AG04449 (cell line): ENCODE results near the gene ADGRV1.

Source experiments
- CTCF ChIA-PET: fragments of 350-600 bp; formaldehyde crosslinking; extraction: SDS; loops from one replicate; lab custom pipeline; 2021; ENCODE audit warnings: antibody characterized with exemption; lab: Yijun Ruan, JAX
- POLR2A ChIA-PET: fragments of 400-600, 350-600 bp; formaldehyde crosslinking; extraction: SDS; loops from one replicate; lab custom pipeline; 2020; ENCODE audit warnings: antibody characterized with exemption, inconsistent platforms; lab: Yijun Ruan, JAX
- DNase-seq: peaks from one replicate; pipeline ENCODE4 v3.0.0-alpha.2; 2010; ENCODE audit warnings: low read depth, low spot score
- H3K4me3 ChIP-seq: 2 replicates; pipeline ENCODE4 v1.5.1; 2011; ENCODE audit warnings: low read depth, mild to moderate bottlenecking, control low read depth, low read length
- TF ChIP-seq, protein P1 (sequence below): IDR thresholded peaks from one replicate; pipeline ENCODE4 v1.5.1; 2011; ENCODE audit warnings: mild to moderate bottlenecking, moderate library complexity, low read length, control low read depth, inconsistent platforms; ENCODE audit not compliant: insufficient read depth; ENCODE audit errors: missing control alignments

ADGRV1 gene

DNA sequence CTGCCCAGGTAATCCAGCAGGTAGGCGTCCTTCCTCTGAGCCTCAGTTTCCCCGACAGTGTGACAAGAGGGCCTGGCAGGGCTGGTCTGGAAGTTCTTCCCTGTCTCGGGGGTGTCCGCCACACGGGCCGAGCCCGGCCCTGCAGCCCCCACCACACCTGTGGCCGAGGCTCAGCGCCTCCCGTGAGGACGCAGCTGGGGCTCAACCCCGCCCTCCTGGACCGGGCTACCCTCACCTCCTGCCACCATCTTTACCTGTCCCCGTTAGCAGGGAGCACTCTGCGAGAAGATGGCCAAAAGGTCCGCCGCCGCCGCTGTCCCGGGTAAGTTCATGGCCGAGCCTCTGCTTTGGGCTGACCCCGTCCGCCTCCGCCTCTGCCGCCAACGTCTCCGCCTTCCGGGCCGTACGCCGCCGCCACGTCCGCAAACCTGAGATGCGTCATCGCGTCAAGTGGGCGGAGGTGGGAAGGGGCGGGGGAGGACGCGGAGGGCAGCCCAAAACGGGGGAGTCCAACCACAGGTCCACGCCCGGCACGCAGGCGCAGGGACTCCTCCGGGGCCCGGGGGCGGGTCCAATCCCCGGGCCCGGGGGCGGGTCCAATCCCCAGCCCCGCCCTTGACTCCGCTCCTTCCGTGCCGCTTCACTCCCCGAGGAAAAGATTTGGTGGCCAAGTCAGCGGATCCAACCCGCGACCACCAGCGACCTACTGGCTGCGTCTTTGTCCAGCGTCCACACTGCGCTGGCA lies 29.2 kb upstream of the ADGRV1 start, which contains the start of gene LYSMD3:
LYSMD3 (minus strand) TSS at position 391 of the 745 bp plus-strand sequence. CDS start 4,295 bp downstream, outside the sequence.
- peak within 1 kb of the TSS; percentile 96 for H3K4me3 ChIP-seq
- CTCF ChIA-PET: interaction anchor here (0.8 to 3.8 kb wide), 21 partner anchors 9 to 142 kb away, joined by 3 to 112 read pairs (median 6); partner anchors contain the start of genes MBLAC2 and POLR3G
- TF ChIP-seq, protein P1, sequence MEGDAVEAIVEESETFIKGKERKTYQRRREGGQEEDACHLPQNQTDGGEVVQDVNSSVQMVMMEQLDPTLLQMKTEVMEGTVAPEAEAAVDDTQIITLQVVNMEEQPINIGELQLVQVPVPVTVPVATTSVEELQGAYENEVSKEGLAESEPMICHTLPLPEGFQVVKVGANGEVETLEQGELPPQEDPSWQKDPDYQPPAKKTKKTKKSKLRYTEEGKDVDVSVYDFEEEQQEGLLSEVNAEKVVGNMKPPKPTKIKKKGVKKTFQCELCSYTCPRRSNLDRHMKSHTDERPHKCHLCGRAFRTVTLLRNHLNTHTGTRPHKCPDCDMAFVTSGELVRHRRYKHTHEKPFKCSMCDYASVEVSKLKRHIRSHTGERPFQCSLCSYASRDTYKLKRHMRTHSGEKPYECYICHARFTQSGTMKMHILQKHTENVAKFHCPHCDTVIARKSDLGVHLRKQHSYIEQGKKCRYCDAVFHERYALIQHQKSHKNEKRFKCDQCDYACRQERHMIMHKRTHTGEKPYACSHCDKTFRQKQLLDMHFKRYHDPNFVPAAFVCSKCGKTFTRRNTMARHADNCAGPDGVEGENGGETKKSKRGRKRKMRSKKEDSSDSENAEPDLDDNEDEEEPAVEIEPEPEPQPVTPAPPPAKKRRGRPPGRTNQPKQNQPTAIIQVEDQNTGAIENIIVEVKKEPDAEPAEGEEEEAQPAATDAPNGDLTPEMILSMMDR: no peak
- DNase-seq: peak; percentile 69
- POLR2A ChIA-PET: interaction anchor here (1.2 kb wide), 1 partner anchor 119 kb away, joined by 3 read pairs; the partner anchor contains the start of gene CETN3

DNA sequence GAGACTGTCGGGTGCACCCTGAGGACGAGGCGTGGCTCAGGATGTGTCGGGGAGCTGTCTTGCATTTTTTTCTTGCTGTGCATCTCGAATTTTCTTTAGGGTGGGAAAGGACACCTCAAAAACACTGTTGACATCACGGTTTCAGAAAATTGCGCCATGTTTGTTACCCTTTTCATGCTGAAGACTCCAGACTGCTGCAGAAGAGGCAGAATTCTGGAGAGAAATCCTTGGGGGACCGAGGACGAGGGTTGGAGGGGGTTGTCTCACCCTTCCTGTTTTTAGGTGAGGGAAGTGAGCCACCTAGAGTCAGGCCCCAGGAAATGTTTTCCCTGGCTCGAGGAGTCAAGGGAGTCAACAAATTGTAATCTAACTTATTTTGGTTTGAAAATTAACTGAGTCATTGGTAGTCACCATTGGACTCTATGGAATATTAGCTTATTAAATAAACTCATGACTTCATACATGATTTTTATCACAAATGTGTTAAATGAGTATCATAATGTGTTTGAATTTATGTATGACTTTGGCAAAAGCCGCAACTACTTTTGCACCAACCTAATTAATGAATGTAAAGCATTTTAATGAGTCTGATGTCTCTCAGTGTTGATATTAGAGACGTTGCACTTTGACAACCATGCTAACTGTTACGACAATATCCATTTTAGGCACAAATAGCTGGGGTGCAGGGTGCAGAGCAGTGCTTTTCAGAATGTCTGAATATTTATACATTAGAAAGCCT lies 28.5 kb upstream of the ADGRV1 start:
- TF ChIP-seq, protein P1: peak; percentile 73
- DNase-seq: peak; percentile 38
- POLR2A ChIA-PET: interaction anchor here (1.2 kb wide), 1 partner anchor 120 kb away, joined by 3 read pairs; the partner anchor contains the start of gene CETN3
- H3K4me3 ChIP-seq: peak overlapping the region; percentile 96
- CTCF ChIA-PET: interaction anchor here (0.8 to 3.8 kb wide), 25 partner anchors 9 to 143 kb away, joined by 3 to 112 read pairs (median 5); partner anchors contain the start of genes MBLAC2 and POLR3G

DNA sequence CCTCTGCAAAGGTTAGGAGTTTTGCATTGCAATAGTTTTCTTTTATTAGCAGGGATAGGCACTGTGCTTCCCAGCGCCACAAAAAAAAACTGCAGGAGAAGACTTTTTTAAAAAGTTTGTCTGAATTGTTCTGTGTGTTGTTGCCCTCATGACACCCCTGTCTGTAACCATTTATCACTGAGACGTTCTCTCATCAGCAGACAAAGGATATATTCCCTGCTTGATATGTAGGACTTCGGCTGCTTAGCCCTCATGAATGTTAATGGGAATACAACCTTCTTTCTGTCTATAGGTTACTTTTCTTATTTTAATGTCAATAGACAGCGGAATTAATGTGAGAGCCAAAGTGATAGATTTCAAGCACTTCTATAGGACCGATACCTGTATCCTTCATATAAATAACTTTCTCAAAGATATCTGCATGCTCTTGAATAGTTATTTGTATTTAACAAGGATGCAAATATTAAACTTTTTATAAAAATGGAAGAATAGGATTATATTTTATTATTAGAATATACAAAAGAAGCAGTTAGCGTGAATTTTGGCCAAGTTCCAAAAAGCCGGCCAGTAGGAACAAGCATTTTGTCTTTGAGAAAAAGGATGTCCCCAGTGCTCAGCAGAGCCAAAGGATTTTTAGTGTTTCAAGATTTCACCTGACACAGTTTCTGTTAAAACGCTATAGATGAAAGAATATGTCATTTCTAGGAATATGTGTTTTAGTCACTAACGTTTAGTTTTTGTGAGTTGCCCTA lies 27.7 kb upstream of the ADGRV1 start:
- ChIA-PET CTCF (interaction anchor here (0.8 to 3.8 kb wide), 25 partner anchors 10 to 144 kb away, joined by 3 to 112 read pairs (median 5); partner anchors contain the start of genes MBLAC2 and POLR3G), POLR2A (interaction anchor here (1.2 kb wide), 1 partner anchor 121 kb away, joined by 3 read pairs; the partner anchor contains the start of gene CETN3)
- no peak overlapping the region for H3K4me3 ChIP-seq
- TF ChIP-seq, protein P1: no peak
- DNase-seq: no peak

DNA sequence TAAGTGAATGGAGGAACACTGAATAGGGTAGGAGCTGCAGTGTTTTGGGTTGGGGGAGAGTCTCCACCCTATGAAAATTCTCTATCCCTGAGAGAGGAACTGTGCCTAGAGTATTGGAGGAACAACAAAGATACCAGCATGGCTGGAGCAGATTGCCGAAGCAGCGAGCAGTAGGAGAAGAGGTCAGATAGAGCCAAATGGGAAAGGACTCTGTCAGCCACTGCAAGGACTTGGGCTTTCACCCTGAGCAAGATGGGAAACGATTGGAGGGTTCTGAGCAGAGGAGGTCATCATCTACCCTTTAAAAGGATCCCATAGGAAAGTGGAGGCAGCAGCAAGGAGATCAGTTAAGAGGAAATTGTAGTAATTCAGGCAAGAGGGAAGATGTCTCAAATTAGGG lies 24.8 kb upstream of the ADGRV1 start:
- ChIA-PET CTCF (interaction anchor here (1.0 to 1.2 kb wide), 2 partner anchors 95 kb away, joined by 3 to 5 read pairs; no protein-coding TSS in a partner anchor), POLR2A (no interaction called here)
- no peak overlapping the region for H3K4me3 ChIP-seq
- TF ChIP-seq, protein P1: no peak
- no peak for DNase-seq

DNA sequence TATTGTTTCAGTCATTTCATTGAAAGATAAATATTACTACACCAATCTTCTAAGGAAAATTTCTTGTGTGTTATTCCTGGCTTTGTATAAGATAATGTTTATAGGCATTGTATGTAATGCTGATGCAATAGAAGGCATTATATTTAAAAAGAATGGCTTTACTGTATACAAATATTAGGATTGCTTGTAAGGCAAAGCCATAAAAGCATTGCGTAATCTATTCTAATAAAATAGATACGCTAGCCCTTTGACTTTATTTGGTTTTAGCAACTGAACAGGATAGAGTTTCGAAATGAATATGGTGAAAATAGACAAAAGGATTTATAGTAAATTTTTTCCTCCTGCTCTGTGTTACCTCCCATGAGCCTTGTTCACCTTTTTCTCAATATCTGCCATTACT lies 23.7 kb upstream of the ADGRV1 start:
- no peak for DNase-seq
- ChIA-PET CTCF (interaction anchor here (1.0 kb wide), 1 partner anchor 96 kb away, joined by 3 read pairs; no protein-coding TSS in a partner anchor), POLR2A (no interaction called here)
- H3K4me3 ChIP-seq: no peak overlapping the region
- TF ChIP-seq, protein P1: no peak
